ENCODE data around the gene RNU1-3. TPM values are rescaled to one million over a fixed set of nuclear protein-coding genes. Genes with fewer than 3 reads are reported as not detected.
"Not testable (repeated sequence)": the region's sequence is repeated elsewhere in the genome, so short reads cannot be mapped to it uniquely, and the experiment has no call there.

RNU1-3 gene
- total RNA-seq, 4 donors from 2014 or later = under 0.01 TPM

GRCh38 chr1:16621300-16621658 lies 45.5 kb downstream of the RNU1-3 start:
- intact Hi-C loops (cut with DNase I) = no loop called here

DNA sequence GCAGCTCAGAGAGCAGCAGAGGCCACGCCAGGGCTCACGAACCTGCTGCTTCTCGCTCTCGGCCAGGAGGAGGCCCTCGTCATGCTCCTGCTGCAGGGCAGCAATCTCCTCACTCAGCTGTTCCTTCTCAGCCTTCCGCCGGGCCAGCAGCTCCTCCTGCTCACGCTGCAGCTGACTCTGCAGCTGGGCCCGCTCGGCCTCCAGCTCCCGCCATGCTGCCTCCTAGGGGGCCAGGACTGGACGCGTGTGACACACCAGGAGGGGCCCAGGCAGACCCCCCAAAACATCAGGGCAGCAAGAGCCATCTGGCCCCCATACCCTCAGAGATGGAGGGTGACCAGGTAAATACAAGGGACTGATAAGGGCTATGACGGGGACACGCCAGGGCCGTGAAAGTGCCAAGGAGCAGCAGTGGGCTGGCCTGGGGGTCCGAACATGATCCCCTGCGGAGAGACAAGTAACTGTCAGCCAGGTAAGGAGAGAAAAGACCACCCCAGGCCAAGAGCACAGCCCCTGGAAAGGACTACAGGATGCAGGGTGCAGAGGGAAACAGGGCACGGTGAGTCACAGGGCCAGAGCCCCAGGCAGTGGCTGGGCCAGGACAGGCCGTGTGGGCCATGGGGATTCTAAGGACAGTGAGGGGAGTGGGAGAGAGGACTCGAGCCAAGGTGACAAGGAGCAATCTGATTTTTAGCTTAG lies 46.8 kb downstream of the RNU1-3 start:
- not testable (repeated sequence) for H3K9me3 ChIP-seq; H3K4me3 ChIP-seq (replicated peaks in 1 of 3); H3K27ac ChIP-seq; H3K27me3 ChIP-seq; H3K4me1 ChIP-seq; DNase-seq
- intact Hi-C loops (cut with DNase I) = loop anchor here (5.0 kb wide), 1 partner anchor 327 kb away; no protein-coding TSS in a partner anchor
- peaks cover 16 to 28% of the 10 kb centered on the region in 2 donors for H3K36me3 ChIP-seq
- WGBS, 2 donors = 87 to 92% methylated on average over 21 of the region's 21 CpGs

More at GRCh38 chr1:16621300-16621658, 45.5 kb downstream of the RNU1-3 start:
- Histone ChIP-seq H3K4me1 (peaks cover 0 to 4% of the 10 kb centered on the region in 2 donors), H3K27me3 (no peaks in the 10 kb centered on the region), H3K9me3 (no peaks in the 10 kb centered on the region), H3K36me3 (peaks cover 25 to 38% of the 10 kb centered on the region in 2 donors), H3K4me3 (replicated peaks in 1 of 3) (no peak overlapping the region), H3K27ac (no peak overlapping the region)
- 95 to 97% methylated on average over 2 of the region's 2 CpGs for WGBS, 2 donors
- no peak for TF ChIP-seq POLR2A (IDR thresholded peaks at IDR 0.05)
- no peak for TF ChIP-seq CTCF (IDR thresholded peaks at IDR 0.05)
- DNase-seq = no peak

GRCh38 chr1:16618719-16619118 lies 48.0 kb downstream of the RNU1-3 start:
- H3K4me3 ChIP-seq (replicated peaks in 1 of 3) = no peak overlapping the region
- WGBS, 2 donors = 79 to 81% methylated on average over 15 of the region's 15 CpGs
- peaks cover 3 to 5% of the 10 kb centered on the region in 2 donors for H3K4me1 ChIP-seq
- no peak for DNase-seq
- intact Hi-C loops (cut with DNase I) = loop anchor here (5.0 kb wide), 1 partner anchor 329 kb away; no protein-coding TSS in a partner anchor
- no peaks in the 10 kb centered on the region for H3K9me3 ChIP-seq
- H3K27me3 ChIP-seq = no peaks in the 10 kb centered on the region
- H3K36me3 ChIP-seq = peaks cover 8 to 21% of the 10 kb centered on the region in 2 donors
- TF ChIP-seq CTCF (IDR thresholded peaks at IDR 0.05) (peak in 1 of 6 experiments; percentile 4), POLR2A (IDR thresholded peaks at IDR 0.05) (no peak)
- H3K27ac ChIP-seq = no peak overlapping the region

DNA sequence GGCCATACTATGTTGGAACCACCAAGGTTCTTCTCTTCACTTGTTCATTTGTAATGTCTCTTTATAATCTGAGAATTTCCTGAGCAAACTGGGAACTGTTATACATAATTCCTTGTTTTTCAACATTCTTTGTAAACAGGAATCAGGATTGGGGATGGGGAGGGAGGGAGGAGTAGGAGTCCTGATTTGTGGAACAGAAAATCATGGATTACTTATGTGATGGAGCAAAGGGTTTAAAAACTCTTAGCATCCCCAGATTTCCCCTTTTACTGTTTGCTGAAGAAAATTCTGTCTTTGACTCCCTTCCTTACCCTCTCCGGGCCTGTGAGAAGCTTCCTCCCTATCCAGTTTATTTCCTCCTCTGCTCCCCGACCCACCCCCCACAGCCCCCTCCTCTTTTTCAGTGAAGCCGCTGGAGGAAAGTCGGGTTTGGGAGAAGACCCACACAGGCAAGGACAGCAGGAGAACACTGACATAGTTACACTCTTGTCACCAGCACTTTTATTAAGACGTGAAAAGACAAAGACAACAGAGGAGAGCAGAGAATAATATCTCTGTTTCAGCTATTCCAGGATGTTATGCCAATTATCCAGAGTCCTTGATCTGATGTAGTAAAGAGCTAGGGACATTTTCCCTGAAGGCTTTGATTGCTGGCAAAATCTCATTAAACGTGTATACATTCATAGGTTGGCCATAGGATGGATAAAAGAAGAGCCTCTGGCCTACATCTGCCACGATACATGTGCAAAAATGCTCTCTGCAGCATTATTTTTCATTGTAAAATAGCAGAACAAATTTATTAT lies 48.8 kb downstream of the RNU1-3 start:
- no peaks in the 10 kb centered on the region for H3K9me3 ChIP-seq
- intact Hi-C loops (cut with DNase I) = loop anchor here (5.0 kb wide), 1 partner anchor 329 kb away; no protein-coding TSS in a partner anchor
- H3K36me3 ChIP-seq = peaks cover 8 to 15% of the 10 kb centered on the region in 2 donors
- H3K4me1 ChIP-seq = peaks cover 4 to 7% of the 10 kb centered on the region in 2 donors
- no peak for DNase-seq
- no peak overlapping the region for H3K27ac ChIP-seq
- 72 to 74% methylated on average over 7 of the region's 7 CpGs for WGBS, 2 donors
- no peaks in the 10 kb centered on the region for H3K27me3 ChIP-seq
- H3K4me3 ChIP-seq (replicated peaks in 1 of 3) = no peak overlapping the region
- TF ChIP-seq POLR2A (IDR thresholded peaks at IDR 0.05) (no peak), CTCF (IDR thresholded peaks at IDR 0.05) (no peak)

DNA sequence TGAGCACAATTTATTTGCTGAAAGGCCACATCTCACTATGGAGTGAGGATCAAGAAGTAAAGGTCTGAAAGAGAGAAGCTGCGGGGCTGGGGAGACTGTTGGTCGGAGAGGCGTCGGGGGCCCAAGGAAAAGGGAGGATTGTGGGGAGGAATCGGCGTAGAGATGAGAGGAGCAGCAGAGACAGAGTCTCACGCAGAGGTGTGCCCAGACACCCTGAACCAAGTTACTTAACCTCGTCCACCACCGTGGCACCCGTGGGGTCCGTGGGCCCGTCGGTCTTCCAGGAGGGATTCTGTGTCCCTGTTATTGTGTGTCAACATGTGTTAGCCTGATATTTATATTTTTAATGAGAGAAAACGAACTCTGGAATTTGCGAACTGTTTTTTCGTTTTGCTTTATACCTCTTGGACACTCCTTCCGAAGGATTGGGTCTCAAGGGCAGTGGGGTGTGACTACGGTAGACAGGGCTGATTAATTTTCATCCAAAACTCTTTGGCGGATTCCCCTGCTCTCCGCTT lies 49.6 kb downstream of the RNU1-3 start:
- Histone ChIP-seq H3K4me3 (replicated peaks in 1 of 3) (no peak overlapping the region), H3K27me3 (no peaks in the 10 kb centered on the region), H3K4me1 (peaks cover 9 to 13% of the 10 kb centered on the region in 2 donors), H3K36me3 (peaks cover 4 to 7% of the 10 kb centered on the region in 2 donors), H3K9me3 (no peaks in the 10 kb centered on the region), H3K27ac (no peak overlapping the region)
- DNase-seq = no peak
- TF ChIP-seq CTCF (IDR thresholded peaks at IDR 0.05) (no peak), POLR2A (IDR thresholded peaks at IDR 0.05) (no peak)
- WGBS, 2 donors = 85 to 87% methylated on average over 20 of the region's 20 CpGs
- intact Hi-C loops (cut with DNase I) = loop anchor here (5.0 kb wide), 1 partner anchor 330 kb away; no protein-coding TSS in a partner anchor

Small RNAs within 50 kb of the gene (small RNA-seq; reads per million reads assigned to genes)
- gene RNU1-3 = not detected

Other genes starting within 250 kb of the RNU1-3 start
- not detected for gene SPATA21, start 229.5 kb downstream of the RNU1-3 start, total RNA-seq
- 10 to 100 TPM; 43.8 to 56.8 (median 48.6) TPM for gene NECAP2, start 226.2 kb downstream of the RNU1-3 start, total RNA-seq
- under 1 TPM; under 0.01 TPM for gene RNU1-1, start 152.7 kb downstream of the RNU1-3 start, total RNA-seq
- gene NBPF1, start 53.4 kb downstream of the RNU1-3 start, total RNA-seq = 10 to 100 TPM; 38.9 to 50.9 (median 46.5) TPM
- under 1 TPM; under 0.01 TPM for gene RNU1-4, start 73.6 kb upstream of the RNU1-3 start, total RNA-seq
- under 1 TPM; under 0.01 TPM for gene RNU1-2, start 229.0 kb upstream of the RNU1-3 start, total RNA-seq